Measurements from ENCODE around the gene IRX3. TPM values are rescaled to one million over a fixed set of nuclear protein-coding genes. Genes with fewer than 3 reads are reported as not detected.

Gene IRX3
- total and polyA plus RNA-seq, 2 experiments from 2014 or later = 0.90 to 1.6 TPM

DNA sequence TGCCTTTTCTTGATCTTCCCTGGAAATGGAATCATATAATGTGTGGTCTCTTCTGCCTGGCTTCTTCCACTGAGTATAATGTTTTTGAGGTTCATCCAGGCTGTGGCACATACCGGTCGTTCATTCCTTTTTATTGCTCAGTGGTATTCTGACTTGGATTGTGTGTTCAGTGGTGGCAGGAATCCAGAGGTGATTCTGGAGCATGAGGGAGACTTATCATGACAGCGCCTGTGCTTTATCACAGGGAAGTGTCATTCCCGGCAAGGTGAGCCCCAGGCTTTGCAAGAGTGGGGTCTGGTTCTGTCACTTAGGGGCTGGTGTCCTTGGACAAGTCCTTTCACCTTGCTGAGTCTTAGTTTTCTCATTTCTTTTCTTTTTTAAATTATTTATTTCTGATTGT lies 53.0 kb downstream of the IRX3 start:
- H3K4me3 Mint-ChIP-seq = no peak overlapping the region
- DNase-seq (ENCODE audit: low spot score) (no peak), ATAC-seq (no peak)
- no peaks in the 10 kb centered on the region for H3K4me1 Mint-ChIP-seq
- H3K9me3 Mint-ChIP-seq = peaks cover 2% of the 10 kb centered on the region; the same call in 1 of the 3 replicates
- no peaks in the 10 kb centered on the region for H3K27me3 Mint-ChIP-seq (ENCODE audit: insufficient read depth, low read depth, poor library complexity)
- TF ChIP-seq ZNF331 (CRISPR knock-in tag; IDR thresholded peaks at IDR 0.05; ENCODE audit: low read depth) (no peak), STAT1 (IDR thresholded peaks at IDR 0.05; ENCODE audit: unreplicated experiment) (no peak), ZNF462 (CRISPR knock-in tag; IDR thresholded peaks at IDR 0.05) (no peak), ZNF114 (CRISPR knock-in tag; IDR thresholded peaks at IDR 0.05) (no peak), NANOG (IDR thresholded peaks at IDR 0.05; ENCODE audit: borderline replicate concordance) (no peak), ETS1 (IDR thresholded peaks at IDR 0.05) (no peak), EZH2 (IDR thresholded peaks at IDR 0.05; ENCODE audit: low read depth, unreplicated experiment) (no peak), CREB1 (CRISPR knock-in tag; IDR thresholded peaks at IDR 0.05; ENCODE audit: low read depth) (no peak), EZH2phosphoT487 (IDR thresholded peaks at IDR 0.05; ENCODE audit: unreplicated experiment) (no peak), JUNB (IDR thresholded peaks at IDR 0.05; ENCODE audit: unreplicated experiment) (no peak), POLR2AphosphoS5 (IDR thresholded peaks at IDR 0.05; ENCODE audit: low read depth) (no peak)
- TF ChIP-seq, protein P1, sequence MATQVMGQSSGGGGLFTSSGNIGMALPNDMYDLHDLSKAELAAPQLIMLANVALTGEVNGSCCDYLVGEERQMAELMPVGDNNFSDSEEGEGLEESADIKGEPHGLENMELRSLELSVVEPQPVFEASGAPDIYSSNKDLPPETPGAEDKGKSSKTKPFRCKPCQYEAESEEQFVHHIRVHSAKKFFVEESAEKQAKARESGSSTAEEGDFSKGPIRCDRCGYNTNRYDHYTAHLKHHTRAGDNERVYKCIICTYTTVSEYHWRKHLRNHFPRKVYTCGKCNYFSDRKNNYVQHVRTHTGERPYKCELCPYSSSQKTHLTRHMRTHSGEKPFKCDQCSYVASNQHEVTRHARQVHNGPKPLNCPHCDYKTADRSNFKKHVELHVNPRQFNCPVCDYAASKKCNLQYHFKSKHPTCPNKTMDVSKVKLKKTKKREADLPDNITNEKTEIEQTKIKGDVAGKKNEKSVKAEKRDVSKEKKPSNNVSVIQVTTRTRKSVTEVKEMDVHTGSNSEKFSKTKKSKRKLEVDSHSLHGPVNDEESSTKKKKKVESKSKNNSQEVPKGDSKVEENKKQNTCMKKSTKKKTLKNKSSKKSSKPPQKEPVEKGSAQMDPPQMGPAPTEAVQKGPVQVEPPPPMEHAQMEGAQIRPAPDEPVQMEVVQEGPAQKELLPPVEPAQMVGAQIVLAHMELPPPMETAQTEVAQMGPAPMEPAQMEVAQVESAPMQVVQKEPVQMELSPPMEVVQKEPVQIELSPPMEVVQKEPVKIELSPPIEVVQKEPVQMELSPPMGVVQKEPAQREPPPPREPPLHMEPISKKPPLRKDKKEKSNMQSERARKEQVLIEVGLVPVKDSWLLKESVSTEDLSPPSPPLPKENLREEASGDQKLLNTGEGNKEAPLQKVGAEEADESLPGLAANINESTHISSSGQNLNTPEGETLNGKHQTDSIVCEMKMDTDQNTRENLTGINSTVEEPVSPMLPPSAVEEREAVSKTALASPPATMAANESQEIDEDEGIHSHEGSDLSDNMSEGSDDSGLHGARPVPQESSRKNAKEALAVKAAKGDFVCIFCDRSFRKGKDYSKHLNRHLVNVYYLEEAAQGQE (IDR thresholded peaks at IDR 0.05; ENCODE audit: unreplicated experiment) = no peak
- TF ChIP-seq, protein P2, sequence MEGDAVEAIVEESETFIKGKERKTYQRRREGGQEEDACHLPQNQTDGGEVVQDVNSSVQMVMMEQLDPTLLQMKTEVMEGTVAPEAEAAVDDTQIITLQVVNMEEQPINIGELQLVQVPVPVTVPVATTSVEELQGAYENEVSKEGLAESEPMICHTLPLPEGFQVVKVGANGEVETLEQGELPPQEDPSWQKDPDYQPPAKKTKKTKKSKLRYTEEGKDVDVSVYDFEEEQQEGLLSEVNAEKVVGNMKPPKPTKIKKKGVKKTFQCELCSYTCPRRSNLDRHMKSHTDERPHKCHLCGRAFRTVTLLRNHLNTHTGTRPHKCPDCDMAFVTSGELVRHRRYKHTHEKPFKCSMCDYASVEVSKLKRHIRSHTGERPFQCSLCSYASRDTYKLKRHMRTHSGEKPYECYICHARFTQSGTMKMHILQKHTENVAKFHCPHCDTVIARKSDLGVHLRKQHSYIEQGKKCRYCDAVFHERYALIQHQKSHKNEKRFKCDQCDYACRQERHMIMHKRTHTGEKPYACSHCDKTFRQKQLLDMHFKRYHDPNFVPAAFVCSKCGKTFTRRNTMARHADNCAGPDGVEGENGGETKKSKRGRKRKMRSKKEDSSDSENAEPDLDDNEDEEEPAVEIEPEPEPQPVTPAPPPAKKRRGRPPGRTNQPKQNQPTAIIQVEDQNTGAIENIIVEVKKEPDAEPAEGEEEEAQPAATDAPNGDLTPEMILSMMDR (conservative IDR thresholded peaks at IDR 0.05; ENCODE audit: low read depth in 2 of 2) = no peak
- no peaks in the 10 kb centered on the region for H3K36me3 Mint-ChIP-seq (ENCODE audit: low read depth)
- Histone ChIP-seq H3K4me2 (no peak overlapping the region), H4K20me1 (replicated peaks; ENCODE audit: insufficient read depth) (no peaks in the 10 kb centered on the region), H3K9me2 (ENCODE audit: insufficient read depth) (no peaks in the 10 kb centered on the region; the same call in 1 of the 2 replicates), H3K4me3 (no peak overlapping the region), H3K4me1 (ENCODE audit: insufficient read depth) (no peaks in the 10 kb centered on the region), H3K36me3 (ENCODE audit: insufficient read depth) (no peaks in the 10 kb centered on the region), H3K27ac (ENCODE audit: low read depth) (no peak overlapping the region), H2AFZ (no peak overlapping the region), H3K79me2 (replicated peaks; ENCODE audit: insufficient read depth) (no peaks in the 10 kb centered on the region), H3F3A (replicated peaks; ENCODE audit: low read depth) (no peaks in the 10 kb centered on the region), H3K27me3 (ENCODE audit: insufficient read depth) (no peaks in the 10 kb centered on the region)
- no peak overlapping the region for H3K27ac Mint-ChIP-seq

Measured in GM23338 (cell line).